Endothelial cell (in vitro differentiated cells): ENCODE results near the gene DHX38. TPM values are rescaled to one million over a fixed set of nuclear protein-coding genes. Genes with fewer than 3 reads are reported as not detected.
"Not testable (repeated sequence)": the region's sequence is repeated elsewhere in the genome, so short reads cannot be mapped to it uniquely, and the experiment has no call there.

ENCODE experiments used
- DNase-seq: peaks from one replicate; pipeline ENCODE4 v3.0.0; 2021; ENCODE audit warnings: low spot score
- H3K27ac Mint-ChIP-seq: one replicate; pipeline ENCODE4 v1.8.0; 2021; ENCODE audit warnings: mixed read lengths, inconsistent platforms; ENCODE audit not compliant: unreplicated experiment
- H3K27me3 Mint-ChIP-seq: one replicate; pipeline ENCODE4 v1.8.0; 2021; ENCODE audit warnings: mild to moderate bottlenecking, moderate library complexity, mixed read lengths, inconsistent platforms; ENCODE audit not compliant: unreplicated experiment
- H3K36me3 Mint-ChIP-seq: one replicate; pipeline ENCODE4 v1.8.0; 2021; ENCODE audit warnings: mild to moderate bottlenecking, low read depth, mixed read lengths, inconsistent platforms; ENCODE audit not compliant: unreplicated experiment
- H3K4me1 Mint-ChIP-seq: one replicate; pipeline ENCODE4 v1.8.0; 2021; ENCODE audit warnings: mild to moderate bottlenecking, mixed read lengths, inconsistent platforms; ENCODE audit not compliant: unreplicated experiment
- H3K4me3 Mint-ChIP-seq: one replicate; pipeline ENCODE4 v1.8.0; 2021; ENCODE audit warnings: mild to moderate bottlenecking, mixed read lengths, inconsistent platforms; ENCODE audit not compliant: unreplicated experiment
- H3K9me3 Mint-ChIP-seq: one replicate; pipeline ENCODE4 v1.8.0; 2021; ENCODE audit warnings: mixed read lengths, inconsistent platforms; ENCODE audit not compliant: unreplicated experiment
- total RNA-seq: library from RNA; stranded (reverse); fragmentation: NEBNext Ultra II Directional; extraction: Animal tissue kit (Norgen Biotek cat#: 25700); gene quantifications from one replicate; pipeline ENCODE4 v1.2.1, GENCODE V29; 2021; ENCODE audit not compliant: unreplicated experiment
- TF ChIP-seq, protein P1 (sequence below): fragments of 200-600 bp; sonication (generic); IDR thresholded peaks from one replicate; pipeline ENCODE4 v1.5.0; 2021; ENCODE audit warnings: antibody characterized with exemption; ENCODE audit not compliant: unreplicated experiment

DHX38 gene
- total RNA-seq, 1 donor from 2014 or later = 84.6 TPM

DNA sequence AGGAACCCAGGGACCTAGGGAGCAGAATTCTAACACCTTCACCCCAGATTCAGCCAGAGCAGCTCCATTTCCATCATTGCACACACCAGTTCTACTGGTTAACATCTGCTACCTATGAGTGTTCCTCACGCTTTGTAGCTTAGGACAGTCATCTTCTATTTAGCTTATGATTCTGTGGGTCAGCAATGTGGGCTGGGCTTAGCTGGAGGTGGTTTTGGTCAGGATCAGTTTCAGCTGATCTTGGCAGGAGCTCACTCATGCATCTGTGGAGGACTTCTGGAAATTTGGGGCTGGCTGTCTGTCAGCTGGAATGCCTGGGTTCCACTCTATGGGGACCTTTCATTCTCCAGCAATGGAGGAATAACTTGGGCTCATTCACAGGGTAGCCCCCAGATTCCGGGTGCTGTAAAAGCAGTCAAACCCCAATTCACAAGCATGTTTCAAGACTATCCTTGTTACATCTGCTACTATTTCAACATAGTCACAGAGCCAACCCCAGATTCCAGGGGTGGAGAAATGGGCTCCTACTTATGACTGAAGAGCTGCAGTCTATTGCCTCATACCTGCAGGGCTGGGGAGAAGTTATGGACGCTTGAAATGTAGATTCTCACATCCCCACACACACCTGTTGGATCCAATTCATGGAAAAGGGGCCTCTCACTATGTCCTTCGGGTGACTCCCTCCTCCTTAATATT, 42.7 kb upstream of the DHX38 start:
- Mint-ChIP-seq H3K27me3 (no peaks in the 10 kb centered on the region), H3K27ac (no peak overlapping the region), H3K9me3 (no peaks in the 10 kb centered on the region), H3K4me3 (no peak overlapping the region), H3K4me1 (no peaks in the 10 kb centered on the region), H3K36me3 (peaks cover 4% of the 10 kb centered on the region)
- no peak for DNase-seq
- TF ChIP-seq, protein P1, sequence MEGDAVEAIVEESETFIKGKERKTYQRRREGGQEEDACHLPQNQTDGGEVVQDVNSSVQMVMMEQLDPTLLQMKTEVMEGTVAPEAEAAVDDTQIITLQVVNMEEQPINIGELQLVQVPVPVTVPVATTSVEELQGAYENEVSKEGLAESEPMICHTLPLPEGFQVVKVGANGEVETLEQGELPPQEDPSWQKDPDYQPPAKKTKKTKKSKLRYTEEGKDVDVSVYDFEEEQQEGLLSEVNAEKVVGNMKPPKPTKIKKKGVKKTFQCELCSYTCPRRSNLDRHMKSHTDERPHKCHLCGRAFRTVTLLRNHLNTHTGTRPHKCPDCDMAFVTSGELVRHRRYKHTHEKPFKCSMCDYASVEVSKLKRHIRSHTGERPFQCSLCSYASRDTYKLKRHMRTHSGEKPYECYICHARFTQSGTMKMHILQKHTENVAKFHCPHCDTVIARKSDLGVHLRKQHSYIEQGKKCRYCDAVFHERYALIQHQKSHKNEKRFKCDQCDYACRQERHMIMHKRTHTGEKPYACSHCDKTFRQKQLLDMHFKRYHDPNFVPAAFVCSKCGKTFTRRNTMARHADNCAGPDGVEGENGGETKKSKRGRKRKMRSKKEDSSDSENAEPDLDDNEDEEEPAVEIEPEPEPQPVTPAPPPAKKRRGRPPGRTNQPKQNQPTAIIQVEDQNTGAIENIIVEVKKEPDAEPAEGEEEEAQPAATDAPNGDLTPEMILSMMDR = no peak

DNA sequence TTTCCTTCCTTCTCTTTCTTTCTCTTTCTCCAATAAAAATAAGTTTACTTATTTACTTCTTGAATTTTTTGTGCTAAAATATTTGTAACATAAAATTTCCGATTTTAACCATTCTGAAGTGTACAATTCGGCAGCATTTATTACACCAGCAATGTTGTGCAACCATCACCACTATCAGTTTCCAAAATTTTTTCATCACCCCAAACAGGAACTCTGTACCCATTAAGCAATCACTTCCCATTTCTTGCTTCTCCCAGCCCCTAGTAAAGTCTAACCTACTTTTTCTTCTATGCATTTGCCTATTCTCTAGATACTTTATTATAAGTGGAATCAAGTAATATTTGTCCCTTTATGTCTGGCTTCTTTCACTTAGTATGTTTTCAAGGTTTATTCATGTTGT, 41.8 kb upstream of the DHX38 start:
- Mint-ChIP-seq H3K9me3 (no peaks in the 10 kb centered on the region), H3K27me3 (no peaks in the 10 kb centered on the region), H3K36me3 (peaks cover 4% of the 10 kb centered on the region), H3K4me1 (no peaks in the 10 kb centered on the region), H3K4me3 (no peak overlapping the region), H3K27ac (no peak overlapping the region)
- DNase-seq = no peak
- TF ChIP-seq, protein P1 = no peak

DNA sequence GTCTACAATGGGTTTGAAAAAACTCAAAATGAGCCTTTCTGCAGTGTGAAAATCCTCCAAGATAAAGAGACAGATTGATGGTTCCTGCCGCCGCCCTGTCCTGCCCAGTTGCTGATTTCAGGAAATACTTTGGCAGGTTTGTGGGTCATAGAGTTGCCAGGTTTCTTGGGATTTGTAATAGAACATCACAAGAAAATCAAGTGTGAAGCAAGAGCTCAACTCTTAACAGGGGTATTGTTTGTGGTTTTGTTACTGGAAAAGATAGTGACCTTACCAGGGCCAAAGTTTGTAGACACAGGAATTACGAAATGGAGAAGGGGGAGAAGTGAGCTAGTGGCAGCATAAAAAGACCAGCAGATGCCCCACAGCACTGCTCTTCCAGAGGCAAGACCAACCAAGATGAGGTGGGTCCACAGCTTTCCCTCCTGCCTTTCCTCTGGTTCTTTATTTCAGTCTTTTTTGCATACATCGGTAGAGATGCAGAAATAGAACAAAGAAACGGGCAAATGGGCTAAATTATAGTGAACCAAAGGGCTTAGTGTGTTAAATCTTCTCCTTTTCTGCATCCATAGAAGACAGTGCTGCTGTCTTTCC, 39.3 kb upstream of the DHX38 start, which contains the start of gene HP:
TSS of gene HP (plus strand) at position 252 of the 594 bp plus-strand sequence. CDS start at position 400, 148 bp downstream.
- H3K4me3 Mint-ChIP-seq, H3K9me3 Mint-ChIP-seq, H3K27ac Mint-ChIP-seq: not testable (repeated sequence)

DNA sequence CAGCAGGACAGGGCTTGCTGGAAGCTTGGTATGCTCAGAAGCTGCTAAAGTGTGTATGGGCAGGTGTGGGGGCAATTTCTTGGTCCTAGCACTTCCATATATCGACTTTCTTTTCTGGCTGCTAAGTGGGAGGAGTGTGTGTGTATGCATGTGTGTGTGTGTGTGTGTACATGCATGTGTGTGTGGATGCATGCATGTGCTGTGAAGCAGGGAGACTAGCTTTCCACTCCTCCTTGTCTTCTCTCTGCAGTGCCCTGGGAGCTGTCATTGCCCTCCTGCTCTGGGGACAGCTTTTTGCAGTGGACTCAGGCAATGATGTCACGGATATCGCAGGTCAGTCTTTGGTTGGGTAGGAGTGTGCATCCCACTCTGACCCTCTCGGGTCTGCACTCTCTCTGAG, 37.7 kb upstream of the DHX38 start:
- TF ChIP-seq, protein P1 = no peak
- Mint-ChIP-seq H3K27ac (no peak overlapping the region), H3K36me3 (no peaks in the 10 kb centered on the region), H3K4me1 (peaks cover 5% of the 10 kb centered on the region), H3K9me3 (no peaks in the 10 kb centered on the region), H3K4me3 (peak overlapping the region; percentile 31), H3K27me3 (no peaks in the 10 kb centered on the region)
- no peak for DNase-seq

More for the DNA sequence above, 39.3 kb upstream of the DHX38 start, which contains the start of gene HP:
- H3K27me3 Mint-ChIP-seq, H3K36me3 Mint-ChIP-seq, H3K4me1 Mint-ChIP-seq, DNase-seq: not testable (repeated sequence)

DNA sequence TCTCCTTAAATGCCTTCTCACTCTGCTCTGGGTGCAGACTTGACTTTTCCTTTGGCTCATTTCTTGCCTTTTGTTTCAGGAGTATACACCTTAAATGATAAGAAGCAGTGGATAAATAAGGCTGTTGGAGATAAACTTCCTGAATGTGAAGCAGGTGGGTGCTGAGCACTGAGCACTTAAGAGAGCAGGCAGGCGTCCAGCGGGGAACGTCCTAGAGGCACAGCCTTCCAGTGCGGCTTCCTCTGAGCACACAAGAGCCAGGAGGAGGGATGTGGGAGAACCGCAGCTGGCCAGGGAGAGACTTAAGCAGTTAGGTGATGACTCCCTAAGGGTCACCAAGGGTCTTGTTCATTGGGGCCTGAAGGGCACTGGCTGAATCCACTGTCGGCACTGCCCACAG, 36.3 kb upstream of the DHX38 start:
- not testable (repeated sequence) for H3K4me1 Mint-ChIP-seq, H3K4me3 Mint-ChIP-seq, DNase-seq, H3K36me3 Mint-ChIP-seq, H3K27ac Mint-ChIP-seq, H3K27me3 Mint-ChIP-seq, H3K9me3 Mint-ChIP-seq

DNA sequence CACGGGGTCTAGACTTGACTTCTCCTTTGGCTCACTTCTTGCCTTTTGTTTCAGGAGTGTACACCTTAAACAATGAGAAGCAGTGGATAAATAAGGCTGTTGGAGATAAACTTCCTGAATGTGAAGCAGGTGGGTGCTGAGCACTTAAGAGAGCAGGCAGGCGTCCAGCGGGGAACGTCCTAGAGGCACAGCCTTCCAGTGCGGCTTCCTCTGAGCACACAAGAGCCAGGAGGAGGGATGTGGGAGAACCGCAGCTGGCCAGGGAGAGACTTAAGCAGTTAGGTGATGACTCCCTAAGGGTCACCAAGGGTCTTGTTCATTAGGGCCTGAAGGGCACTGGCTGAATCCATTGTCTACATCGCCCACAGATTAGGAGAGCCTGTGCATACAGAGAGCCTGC, 34.6 kb upstream of the DHX38 start:
- not testable (repeated sequence) for H3K4me3 Mint-ChIP-seq, H3K27me3 Mint-ChIP-seq, H3K4me1 Mint-ChIP-seq, DNase-seq, H3K36me3 Mint-ChIP-seq, H3K27ac Mint-ChIP-seq, H3K9me3 Mint-ChIP-seq
